Gastroesophageal sphincter (tissue), 4 donors: ENCODE results near the gene DTNBP1. TPM values are rescaled to one million over a fixed set of nuclear protein-coding genes. Genes with fewer than 3 reads are reported as not detected.
A peak's percentile ranks its signal among the peaks of the same experiment; 100 is the strongest.

ENCODE experiments used
- ATAC-seq: fragments of 150-250 bp; one replicate; pipeline ENCODE4 v1.9.1; 2016; ENCODE audit warnings: mild to moderate bottlenecking, moderate library complexity
- H3K27ac ChIP-seq, 4 donors: fragments of 200-600 bp; sonication (generic) in 3 of 4; 1 replicate in 3 of 4; 2 replicates in 1 of 4; pipeline ENCODE4 v1.5.1; 2016 to 2019
- H3K27me3 ChIP-seq: fragments of 200-600 bp; sonication (generic); one replicate; pipeline ENCODE4 v1.5.1; 2019
- H3K36me3 ChIP-seq, 2 donors: fragments of 200-600 bp; sonication (generic); one replicate each; pipeline ENCODE4 v1.5.1; 2019; ENCODE audit warnings: control low read depth in 1 of 2
- H3K4me1 ChIP-seq, 3 donors: fragments of 200-600 bp; sonication (generic); 1 replicate in 2 of 3; 2 replicates in 1 of 3; pipeline ENCODE4 v1.5.1; 2016 to 2019; ENCODE audit warnings: control low read depth in 2 of 3
- H3K4me3 ChIP-seq, 2 donors: fragments of 200-600 bp; sonication (generic); one replicate each; pipeline ENCODE4 v1.5.1; 2019; ENCODE audit warnings: mild to moderate bottlenecking in 1 of 2, moderate library complexity in 1 of 2
- H3K9me3 ChIP-seq, 3 donors: fragments of 200-600 bp; sonication (generic); one replicate each; pipeline ENCODE4 v1.5.1; 2017 to 2019; ENCODE audit warnings: control low read depth in 2 of 3
- CTCF ChIP-seq, 4 experiments: fragments of 200-600 bp in 2 of 4; fragments of 450-650 bp in 2 of 4; sonication (generic) in 1 of 4; IDR thresholded peaks; one replicate each; pipeline ENCODE4 v1.5.1; 2017 to 2019; ENCODE audit warnings: antibody characterized with exemption in 4 of 4, mild to moderate bottlenecking in 2 of 4, moderate library complexity in 2 of 4
- EP300 ChIP-seq: sonication (generic); formaldehyde crosslinking; IDR thresholded peaks from one replicate; pipeline ENCODE4 v1.6.1; 2017; ENCODE audit warnings: antibody characterized with exemption, mild to moderate bottlenecking
- POLR2A ChIP-seq, 2 donors: fragments of 450-650 bp; IDR thresholded peaks; one replicate each; pipeline ENCODE4 v1.6.1; 2017; ENCODE audit warnings: antibody characterized with exemption in 2 of 2, mild to moderate bottlenecking in 2 of 2, moderate library complexity in 1 of 2
- POLR2AphosphoS5 ChIP-seq: sonication (generic); formaldehyde crosslinking; IDR thresholded peaks from one replicate; pipeline ENCODE4 v1.6.1; 2017; ENCODE audit warnings: antibody characterized with exemption
- WGBS, 2 donors: methylation state at CpG; one replicate each; pipeline ENCODE4 v1.1.5; 2018; ENCODE audit warnings: low coverage in 1 of 2; 5-methylcytosine and 5-hydroxymethylcytosine counted together
- total RNA-seq, 4 donors: library from RNA; depleted of rRNA; stranded (reverse); fragments of >200 nt; gene quantifications; one replicate each; pipeline ENCODE4 v1.1.0, GENCODE V29; 2016

Gene DTNBP1
- total RNA-seq, 4 donors from 2014 or later: 14.4 to 20.2 (median 16.9) TPM

GRCh38 chr6:15607603-15608002 lies 55.2 kb downstream of the DTNBP1 start:
- Histone ChIP-seq H3K27ac (no peak overlapping the region), H3K27me3 (no peaks in the 10 kb centered on the region), H3K4me1 (no peaks in the 10 kb centered on the region), H3K4me3 (no peak overlapping the region), H3K9me3 (no peaks in the 10 kb centered on the region), H3K36me3 (peaks cover 2 to 41% of the 10 kb centered on the region in 2 donors)
- ATAC-seq: no peak
- no peak for TF ChIP-seq POLR2AphosphoS5
- TF ChIP-seq EP300: no peak
- WGBS, 2 donors: 88 to 100% methylated on average over 2 of the region's 2 CpGs

DNA sequence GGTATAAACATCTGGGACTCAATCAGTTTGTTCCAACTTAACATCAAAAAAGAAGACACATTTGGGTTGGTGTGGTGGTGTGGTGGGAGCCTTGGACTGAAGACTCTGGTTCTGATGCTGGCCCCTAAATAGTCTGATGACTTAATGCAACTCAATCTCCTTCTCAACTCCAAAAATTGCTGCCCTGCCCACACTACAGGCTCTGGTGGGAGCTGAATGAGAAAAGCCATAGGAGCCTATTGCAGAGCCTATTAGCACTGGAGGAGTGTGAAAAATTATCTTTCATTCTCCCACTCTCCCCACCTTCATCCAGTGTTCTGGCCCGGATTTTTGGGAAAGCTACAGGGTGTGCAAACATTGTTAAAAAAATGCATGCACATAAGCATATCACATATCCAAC lies 56.5 kb downstream of the DTNBP1 start:
- Histone ChIP-seq H3K4me3 (no peak overlapping the region), H3K27ac (no peak overlapping the region), H3K4me1 (no peaks in the 10 kb centered on the region), H3K36me3 (peaks cover under 1 to 32% of the 10 kb centered on the region in 2 donors), H3K27me3 (no peaks in the 10 kb centered on the region), H3K9me3 (no peaks in the 10 kb centered on the region)
- WGBS, 2 donors: 77 to 90% methylated on average over 1 of the region's 1 CpG
- ATAC-seq: no peak
- TF ChIP-seq CTCF (IDR thresholded peaks at IDR 0.05): no peak
- no peak for TF ChIP-seq EP300
- no peak for TF ChIP-seq POLR2AphosphoS5
- no peak for TF ChIP-seq POLR2A (IDR thresholded peaks at IDR 0.05)

- TF ChIP-seq CTCF (IDR thresholded peaks at IDR 0.05): no peak
- TF ChIP-seq EP300: no peak
- TF ChIP-seq POLR2AphosphoS5: no peak
- TF ChIP-seq POLR2A (IDR thresholded peaks at IDR 0.05): no peak
- Histone ChIP-seq H3K36me3 (peaks cover 0 to 21% of the 10 kb centered on the region in 2 donors), H3K27ac (no peak overlapping the region), H3K4me1 (no peaks in the 10 kb centered on the region), H3K4me3 (no peak overlapping the region), H3K27me3 (no peaks in the 10 kb centered on the region), H3K9me3 (no peaks in the 10 kb centered on the region)
- ATAC-seq: no peak
- WGBS, 2 donors: 91 to 92% methylated on average over 2 of the region's 2 CpGs
Observed at GRCh38 chr6:15604843-15605242, 58.0 kb downstream of the DTNBP1 start.

DNA sequence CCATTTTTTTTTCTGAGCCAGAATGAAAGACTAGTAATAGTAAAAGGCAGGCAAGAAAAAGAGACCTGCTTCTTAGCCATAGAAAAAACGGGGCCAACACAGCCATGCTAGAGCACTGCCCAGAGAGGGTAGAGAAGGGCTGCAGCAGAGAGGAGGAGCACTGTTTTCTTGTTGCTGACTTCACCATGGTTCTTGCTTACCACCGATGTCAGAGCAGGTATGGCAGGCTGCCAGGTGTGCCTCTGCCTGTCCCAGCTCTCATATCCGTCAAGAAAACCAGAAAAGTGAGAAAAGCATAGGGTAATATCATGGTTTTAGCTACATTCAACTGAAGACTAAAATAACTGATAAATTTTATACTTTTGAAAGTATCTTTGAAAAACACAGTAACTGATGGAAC lies 60.7 kb downstream of the DTNBP1 start:
- no peak overlapping the region for H3K27ac ChIP-seq
- H3K4me1 ChIP-seq: no peaks in the 10 kb centered on the region
- no peaks in the 10 kb centered on the region for H3K9me3 ChIP-seq
- TF ChIP-seq POLR2AphosphoS5 (no peak), POLR2A (IDR thresholded peaks at IDR 0.05) (no peak)
- no peaks in the 10 kb centered on the region for H3K27me3 ChIP-seq
- no peak overlapping the region for H3K4me3 ChIP-seq
- peaks cover 0 to 14% of the 10 kb centered on the region in 2 donors for H3K36me3 ChIP-seq
- ATAC-seq: no peak
- 53 to 86% methylated on average over 1 to 3 of the region's 3 CpGs for WGBS, 2 donors

DNA sequence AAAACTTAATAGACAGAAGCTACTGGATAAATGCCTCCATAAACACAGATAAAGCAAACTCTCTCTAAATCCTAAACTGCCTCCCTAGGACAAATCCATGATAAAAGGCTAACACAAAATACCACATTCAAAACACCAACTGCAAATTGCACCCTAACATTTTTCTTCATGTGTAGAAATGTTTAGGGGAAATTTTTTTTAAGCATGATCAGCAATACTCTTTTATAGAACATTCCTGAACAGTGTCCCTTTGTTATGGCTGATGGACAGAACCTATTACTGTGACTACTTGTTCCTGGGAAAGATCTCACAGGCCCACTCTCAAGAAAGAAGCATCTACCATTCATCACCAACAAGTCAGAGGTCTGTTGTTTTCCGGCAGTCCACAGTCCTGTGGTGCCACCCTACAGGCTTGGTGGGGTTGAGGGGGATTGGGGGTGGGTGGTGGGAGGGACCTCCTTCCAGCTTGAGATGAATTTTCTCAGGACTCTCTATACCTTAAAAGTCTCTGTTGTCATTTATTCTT lies 64.5 kb downstream of the DTNBP1 start:
- Histone ChIP-seq H3K9me3 (no peaks in the 10 kb centered on the region), H3K4me1 (peaks cover 0 to 34% (median 6%) of the 10 kb centered on the region in 3 donors), H3K4me3 (no peak overlapping the region), H3K36me3 (peaks cover 0 to 4% of the 10 kb centered on the region in 2 donors), H3K27me3 (no peaks in the 10 kb centered on the region), H3K27ac (no peak overlapping the region)
- 91% methylated on average over 1 of the region's 1 CpG; no CpG with 5 or more reads in 1 of the 2 donors for WGBS, 2 donors
- ATAC-seq: no peak
- TF ChIP-seq CTCF (IDR thresholded peaks at IDR 0.05): no peak

GRCh38 chr6:15596186-15596896 lies 66.5 kb downstream of the DTNBP1 start:
- Histone ChIP-seq H3K4me3 (no peak overlapping the region), H3K9me3 (no peaks in the 10 kb centered on the region), H3K27ac (peak overlapping the region in 3 of 4 donors; percentile 56 to 78 (median 59)), H3K36me3 (peaks cover 0 to 4% of the 10 kb centered on the region in 2 donors), H3K27me3 (no peaks in the 10 kb centered on the region), H3K4me1 (peaks cover 0 to 35% (median 6%) of the 10 kb centered on the region in 3 donors)
- ATAC-seq: no peak
- WGBS, 2 donors: 81 to 84% methylated on average over 8 to 9 of the region's 9 CpGs
- TF ChIP-seq CTCF (IDR thresholded peaks at IDR 0.05) (no peak), POLR2A (IDR thresholded peaks at IDR 0.05) (no peak), EP300 (no peak), POLR2AphosphoS5 (no peak)
